Peyer's patch (tissue), 4 donors: ENCODE data around the gene PTPN2. TPM values are rescaled to one million over a fixed set of nuclear protein-coding genes. Genes with fewer than 3 reads are reported as not detected.

Experiments
- DNase-seq, 3 donors: peaks; one replicate each; pipeline ENCODE4 v3.0.0-alpha.2; 2017 to 2019
- H3K27ac ChIP-seq, 4 donors: fragments of 200-600 bp; sonication (generic); one replicate each; pipeline ENCODE4 v1.5.1; 2016 to 2019
- H3K27me3 ChIP-seq, 2 donors: fragments of 200-600 bp; sonication (generic); one replicate each; pipeline ENCODE4 v1.5.1; 2019
- H3K36me3 ChIP-seq, 3 donors: fragments of 200-600 bp; sonication (generic); one replicate each; pipeline ENCODE4 v1.5.1; 2016 to 2019
- H3K4me1 ChIP-seq, 4 donors: fragments of 200-600 bp; sonication (generic); one replicate each; pipeline ENCODE4 v1.5.1; 2016 to 2019
- H3K4me3 ChIP-seq, 4 donors: fragments of 200-600 bp; sonication (generic); 1 replicate in 3 of 4; 2 replicates in 1 of 4; pipeline ENCODE4 v1.5.1; 2016 to 2019; ENCODE audit warnings: mild to moderate bottlenecking in 1 of 4
- H3K9me3 ChIP-seq, 4 donors: fragments of 200-600 bp; sonication (generic); one replicate each; pipeline ENCODE4 v1.5.1; 2016 to 2019; ENCODE audit warnings: mild to moderate bottlenecking in 1 of 4
- POLR2A ChIP-seq, 2 donors: fragments of 450-650 bp; IDR thresholded peaks; one replicate each; pipeline ENCODE4 v1.5.1; 2017; ENCODE audit warnings: antibody characterized with exemption in 2 of 2, mild to moderate bottlenecking in 2 of 2, moderate library complexity in 2 of 2
- total RNA-seq, 4 donors: library from RNA; depleted of rRNA; stranded (reverse); fragments of >200 nt; gene quantifications; one replicate each; pipeline ENCODE4 v1.1.0, GENCODE V29; 2016
- TF ChIP-seq, protein P1 (sequence below), 6 experiments: fragments of 450-650 bp in 4 of 6; fragments of 200-600 bp in 2 of 6; sonication (generic) in 1 of 6; IDR thresholded peaks; one replicate each; pipeline ENCODE4 v1.5.1; 2017 to 2019; ENCODE audit warnings: antibody characterized with exemption in 6 of 6, mild to moderate bottlenecking in 3 of 6, moderate library complexity in 1 of 6

The PTPN2 gene
- total RNA-seq, 4 donors from 2014 or later: 28.9 to 43.7 (median 29.3) TPM

DNA sequence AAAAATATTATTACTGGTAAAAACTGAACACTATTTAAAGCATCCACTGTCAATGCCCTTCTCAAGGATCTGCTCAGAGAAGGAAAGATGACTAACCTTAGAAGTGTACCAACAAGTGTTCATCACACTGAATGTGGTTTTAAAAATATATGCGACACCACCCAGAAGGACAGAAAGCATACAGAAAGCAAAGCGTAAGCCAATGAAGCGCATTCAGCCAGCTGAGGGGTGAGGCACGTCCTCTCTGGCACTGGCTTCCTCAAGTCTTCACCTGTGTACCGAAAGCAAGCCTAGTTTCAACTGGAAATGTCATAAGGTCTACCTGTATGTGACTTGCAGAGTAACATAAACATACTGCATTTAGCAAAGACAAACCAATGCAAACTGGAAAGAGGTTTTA lies 92.4 kb downstream of the PTPN2 start:
- no peak overlapping the region for H3K27ac ChIP-seq
- H3K27me3 ChIP-seq: no peaks in the 10 kb centered on the region
- no peak for DNase-seq
- H3K36me3 ChIP-seq: peaks cover 0 to 8% (median 0%) of the 10 kb centered on the region in 3 donors
- TF ChIP-seq POLR2A (IDR thresholded peaks at IDR 0.05): no peak
- TF ChIP-seq, protein P1, sequence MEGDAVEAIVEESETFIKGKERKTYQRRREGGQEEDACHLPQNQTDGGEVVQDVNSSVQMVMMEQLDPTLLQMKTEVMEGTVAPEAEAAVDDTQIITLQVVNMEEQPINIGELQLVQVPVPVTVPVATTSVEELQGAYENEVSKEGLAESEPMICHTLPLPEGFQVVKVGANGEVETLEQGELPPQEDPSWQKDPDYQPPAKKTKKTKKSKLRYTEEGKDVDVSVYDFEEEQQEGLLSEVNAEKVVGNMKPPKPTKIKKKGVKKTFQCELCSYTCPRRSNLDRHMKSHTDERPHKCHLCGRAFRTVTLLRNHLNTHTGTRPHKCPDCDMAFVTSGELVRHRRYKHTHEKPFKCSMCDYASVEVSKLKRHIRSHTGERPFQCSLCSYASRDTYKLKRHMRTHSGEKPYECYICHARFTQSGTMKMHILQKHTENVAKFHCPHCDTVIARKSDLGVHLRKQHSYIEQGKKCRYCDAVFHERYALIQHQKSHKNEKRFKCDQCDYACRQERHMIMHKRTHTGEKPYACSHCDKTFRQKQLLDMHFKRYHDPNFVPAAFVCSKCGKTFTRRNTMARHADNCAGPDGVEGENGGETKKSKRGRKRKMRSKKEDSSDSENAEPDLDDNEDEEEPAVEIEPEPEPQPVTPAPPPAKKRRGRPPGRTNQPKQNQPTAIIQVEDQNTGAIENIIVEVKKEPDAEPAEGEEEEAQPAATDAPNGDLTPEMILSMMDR (IDR thresholded peaks at IDR 0.05): no peak
- no peaks in the 10 kb centered on the region for H3K9me3 ChIP-seq
- no peaks in the 10 kb centered on the region for H3K4me1 ChIP-seq
- H3K4me3 ChIP-seq: no peak overlapping the region

DNA sequence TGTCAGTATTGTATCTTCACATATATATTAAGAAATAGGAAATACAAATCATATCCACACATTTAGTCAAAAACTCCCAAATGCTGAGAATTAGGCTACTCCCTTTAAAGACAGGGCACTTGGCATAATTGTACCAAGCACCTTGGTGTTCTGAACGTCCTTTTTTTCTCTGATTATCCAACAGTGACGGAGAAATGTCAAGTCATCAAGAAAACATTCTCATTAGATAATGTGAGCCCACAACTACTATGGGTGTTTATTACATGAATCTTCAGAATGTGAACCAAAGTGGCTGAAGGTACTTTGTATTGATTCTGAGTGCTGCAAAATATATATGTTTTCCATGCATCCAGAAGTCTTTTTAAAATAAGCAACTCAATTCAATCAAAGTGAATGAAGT lies 97.4 kb downstream of the PTPN2 start:
- no peak overlapping the region for H3K4me3 ChIP-seq
- no peaks in the 10 kb centered on the region for H3K27me3 ChIP-seq
- TF ChIP-seq, protein P1 (IDR thresholded peaks at IDR 0.05): no peak
- TF ChIP-seq POLR2A (IDR thresholded peaks at IDR 0.05): no peak
- no peaks in the 10 kb centered on the region for H3K9me3 ChIP-seq
- peaks cover 0 to 5% (median 0%) of the 10 kb centered on the region in 4 donors for H3K4me1 ChIP-seq
- no peak overlapping the region for H3K27ac ChIP-seq
- no peaks in the 10 kb centered on the region for H3K36me3 ChIP-seq
- no peak for DNase-seq

DNA sequence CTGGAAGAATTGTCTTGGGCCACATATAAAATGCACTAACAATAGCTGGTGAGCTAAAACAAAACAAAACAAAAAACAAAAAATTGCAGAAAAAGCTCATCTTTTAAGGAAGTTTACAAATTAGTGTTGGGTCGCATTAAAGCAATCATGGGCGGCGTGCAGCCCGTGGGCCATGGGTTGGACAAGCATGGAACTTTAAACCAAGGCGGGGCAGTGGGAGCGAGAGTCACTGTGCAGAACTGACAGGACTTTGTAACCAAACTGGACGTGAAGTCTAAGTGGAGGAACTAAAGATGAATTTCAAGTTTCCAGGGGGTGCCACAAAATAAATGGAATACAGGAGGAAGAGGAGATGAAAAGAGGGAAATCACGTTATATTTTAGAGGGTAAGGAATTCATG lies 100.5 kb downstream of the PTPN2 start:
- Histone ChIP-seq H3K36me3 (no peaks in the 10 kb centered on the region), H3K27me3 (no peaks in the 10 kb centered on the region), H3K4me1 (peaks cover 0 to 5% (median 0%) of the 10 kb centered on the region in 4 donors), H3K4me3 (no peak overlapping the region), H3K9me3 (no peaks in the 10 kb centered on the region), H3K27ac (no peak overlapping the region)
- DNase-seq: peak in 2 of 3 donors; percentile 61 to 62
- TF ChIP-seq, protein P1 (IDR thresholded peaks at IDR 0.05): no peak
- no peak for TF ChIP-seq POLR2A (IDR thresholded peaks at IDR 0.05)

DNA sequence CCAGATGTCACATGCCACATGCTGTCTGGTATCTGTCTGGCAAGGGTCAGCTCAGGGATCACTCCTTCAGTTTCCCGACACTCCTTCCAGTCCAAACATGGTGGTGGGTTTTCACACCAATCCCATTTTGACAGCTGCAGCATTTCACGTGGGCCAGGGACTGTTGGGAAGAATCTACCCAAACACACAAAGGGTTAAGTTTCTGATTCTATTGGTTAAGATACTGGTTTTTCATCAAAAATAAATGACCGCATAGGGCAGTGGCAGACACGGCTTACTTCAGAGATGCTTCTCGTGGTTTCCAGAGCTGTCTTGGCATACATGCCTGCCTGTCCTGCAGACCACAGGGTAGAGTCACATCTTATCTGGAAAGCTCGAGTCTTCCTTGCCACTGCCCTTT lies 101.5 kb downstream of the PTPN2 start:
- no peak for DNase-seq
- Histone ChIP-seq H3K4me3 (no peak overlapping the region), H3K36me3 (no peaks in the 10 kb centered on the region), H3K4me1 (peaks cover 0 to 5% (median 0%) of the 10 kb centered on the region in 4 donors), H3K27ac (no peak overlapping the region), H3K9me3 (no peaks in the 10 kb centered on the region), H3K27me3 (no peaks in the 10 kb centered on the region)
- TF ChIP-seq, protein P1 (IDR thresholded peaks at IDR 0.05): no peak
- no peak for TF ChIP-seq POLR2A (IDR thresholded peaks at IDR 0.05)

DNA sequence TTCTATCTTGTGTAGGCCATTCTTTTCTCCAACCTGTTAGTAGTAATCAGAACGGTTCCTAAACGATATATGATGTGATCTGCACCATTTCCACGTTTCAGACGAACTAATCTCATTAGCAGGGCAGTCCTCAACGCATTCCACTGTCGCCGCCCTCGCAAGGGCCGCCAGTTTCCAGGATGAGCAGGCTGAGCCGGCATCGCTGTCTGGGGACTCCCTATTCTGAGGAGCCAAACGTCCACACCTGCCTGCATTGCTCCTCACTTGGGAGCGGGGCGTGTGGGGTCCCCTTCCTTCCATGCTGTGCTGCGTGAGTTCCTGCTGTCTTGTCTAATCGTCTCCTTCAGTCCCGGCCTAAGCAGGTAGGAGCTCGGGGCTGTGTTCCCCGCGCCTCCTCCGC lies 104.6 kb downstream of the PTPN2 start:
- Histone ChIP-seq H3K27me3 (no peaks in the 10 kb centered on the region), H3K36me3 (no peaks in the 10 kb centered on the region), H3K27ac (no peak overlapping the region), H3K4me1 (peaks cover 0 to 5% (median 0%) of the 10 kb centered on the region in 4 donors), H3K9me3 (no peaks in the 10 kb centered on the region), H3K4me3 (no peak overlapping the region)
- no peak for TF ChIP-seq POLR2A (IDR thresholded peaks at IDR 0.05)
- TF ChIP-seq, protein P1 (IDR thresholded peaks at IDR 0.05): no peak
- DNase-seq: no peak

DNA sequence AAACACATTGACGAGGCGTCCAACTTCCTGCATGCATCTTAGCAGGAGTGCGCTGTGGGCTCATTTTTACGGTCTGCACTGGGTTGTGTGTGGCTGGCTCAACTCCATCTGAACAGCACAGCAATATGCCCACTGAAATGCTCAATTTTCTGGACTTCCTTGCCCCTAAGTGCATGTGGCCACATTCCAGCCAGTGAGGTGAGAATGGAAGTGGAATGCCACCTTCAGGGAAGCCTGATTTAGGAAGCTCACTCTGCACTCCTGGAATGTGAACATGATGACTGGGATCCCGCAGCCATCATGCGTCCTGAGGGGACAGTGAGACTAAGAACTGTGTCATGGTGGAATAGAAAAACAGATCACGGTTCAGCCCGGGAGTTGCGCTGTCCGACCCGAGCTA lies 105.0 kb downstream of the PTPN2 start:
- Histone ChIP-seq H3K9me3 (no peaks in the 10 kb centered on the region), H3K27ac (no peak overlapping the region), H3K36me3 (no peaks in the 10 kb centered on the region), H3K4me3 (no peak overlapping the region), H3K4me1 (peaks cover 0 to 3% (median 0%) of the 10 kb centered on the region in 4 donors), H3K27me3 (no peaks in the 10 kb centered on the region)
- no peak for TF ChIP-seq POLR2A (IDR thresholded peaks at IDR 0.05)
- TF ChIP-seq, protein P1 (IDR thresholded peaks at IDR 0.05): no peak
- DNase-seq: no peak
